ENCODE data around the gene DPRX.

- TF ChIP-seq, protein P1, sequence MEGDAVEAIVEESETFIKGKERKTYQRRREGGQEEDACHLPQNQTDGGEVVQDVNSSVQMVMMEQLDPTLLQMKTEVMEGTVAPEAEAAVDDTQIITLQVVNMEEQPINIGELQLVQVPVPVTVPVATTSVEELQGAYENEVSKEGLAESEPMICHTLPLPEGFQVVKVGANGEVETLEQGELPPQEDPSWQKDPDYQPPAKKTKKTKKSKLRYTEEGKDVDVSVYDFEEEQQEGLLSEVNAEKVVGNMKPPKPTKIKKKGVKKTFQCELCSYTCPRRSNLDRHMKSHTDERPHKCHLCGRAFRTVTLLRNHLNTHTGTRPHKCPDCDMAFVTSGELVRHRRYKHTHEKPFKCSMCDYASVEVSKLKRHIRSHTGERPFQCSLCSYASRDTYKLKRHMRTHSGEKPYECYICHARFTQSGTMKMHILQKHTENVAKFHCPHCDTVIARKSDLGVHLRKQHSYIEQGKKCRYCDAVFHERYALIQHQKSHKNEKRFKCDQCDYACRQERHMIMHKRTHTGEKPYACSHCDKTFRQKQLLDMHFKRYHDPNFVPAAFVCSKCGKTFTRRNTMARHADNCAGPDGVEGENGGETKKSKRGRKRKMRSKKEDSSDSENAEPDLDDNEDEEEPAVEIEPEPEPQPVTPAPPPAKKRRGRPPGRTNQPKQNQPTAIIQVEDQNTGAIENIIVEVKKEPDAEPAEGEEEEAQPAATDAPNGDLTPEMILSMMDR (conservative IDR thresholded peaks at IDR 0.05): no peak
- TF ChIP-seq EZH2 (IDR thresholded peaks at IDR 0.05; ENCODE audit: low read depth): no peak
Observed at GRCh38 chr19:53594811-53595509, 36.8 kb upstream of the DPRX start.
